Muscle of back (tissue), 11 donors: ENCODE data around the gene SUPT3H. TPM values are rescaled to one million over a fixed set of nuclear protein-coding genes. Genes with fewer than 3 reads are reported as not detected.

ENCODE experiments used
- DNase-seq, 3 donors: peaks; one replicate each; pipeline versions ENCODE4 v3.0.0 to v3.0.0-alpha.2; 2013
- polyA plus RNA-seq, 10 donors: library from polyadenylated mRNA; unstranded; fragments of 120-200 nt; gene quantifications; one replicate each; pipeline ENCODE4 v1.2.1, GENCODE V29; 2013; ENCODE audit not compliant: insufficient read length in 10 of 10

SUPT3H gene
- polyA plus RNA-seq, 10 donors, result 9.7 to 13.7 (median 11.6) TPM

GRCh38 chr6:44841829-44842228 lies 535.9 kb downstream of the SUPT3H start:
- DNase-seq, result no peak

GRCh38 chr6:44837741-44838140 lies 540.0 kb downstream of the SUPT3H start:
- DNase-seq, result no peak

GRCh38 chr6:44837255-44837654 lies 540.5 kb downstream of the SUPT3H start:
- DNase-seq, result no peak

- DNase-seq, result no peak
Observed at GRCh38 chr6:44833248-44833647, 544.5 kb downstream of the SUPT3H start.

GRCh38 chr6:44831002-44831610 lies 546.6 kb downstream of the SUPT3H start:
- DNase-seq, result peak in 2 of 3 donors; percentile 33 to 60

- peak in 1 of 3 donors; percentile 9 for DNase-seq
Observed at GRCh38 chr6:44829836-44830235, 547.9 kb downstream of the SUPT3H start.

- DNase-seq, result no peak
Observed at GRCh38 chr6:44828780-44829179, 549.0 kb downstream of the SUPT3H start.

GRCh38 chr6:44826025-44826676 lies 551.6 kb downstream of the SUPT3H start:
- no peak for DNase-seq

- DNase-seq, result no peak
Observed at GRCh38 chr6:44825273-44825672, 552.5 kb downstream of the SUPT3H start.

- no peak for DNase-seq
Observed at GRCh38 chr6:44824567-44824966, 553.2 kb downstream of the SUPT3H start.

GRCh38 chr6:44820759-44821158 lies 557.0 kb downstream of the SUPT3H start:
- no peak for DNase-seq

GRCh38 chr6:44820321-44820720 lies 557.4 kb downstream of the SUPT3H start:
- DNase-seq, result no peak

- no peak for DNase-seq
Observed at GRCh38 chr6:44811456-44811855, 566.3 kb downstream of the SUPT3H start.

GRCh38 chr6:44809258-44809657 lies 568.5 kb downstream of the SUPT3H start:
- no peak for DNase-seq

- no peak for DNase-seq
Observed at GRCh38 chr6:44808148-44808547, 569.6 kb downstream of the SUPT3H start.

- no peak for DNase-seq
Observed at GRCh38 chr6:44806656-44807055, 571.1 kb downstream of the SUPT3H start.

GRCh38 chr6:44805238-44805846 lies 572.4 kb downstream of the SUPT3H start:
- peak; percentile 57 to 88 (median 75) for DNase-seq

- no peak for DNase-seq
Observed at GRCh38 chr6:44804546-44805159, 573.1 kb downstream of the SUPT3H start.

GRCh38 chr6:44804016-44804415 lies 573.7 kb downstream of the SUPT3H start:
- DNase-seq, result no peak

GRCh38 chr6:44800784-44801592 lies 576.7 kb downstream of the SUPT3H start:
- peak in 1 of 3 donors; percentile 40 for DNase-seq

- peak; percentile 67 to 81 (median 71) for DNase-seq
Observed at GRCh38 chr6:44800171-44800783, 577.5 kb downstream of the SUPT3H start.
